Measurements from ENCODE around the gene KLK14.

Gene KLK14

GRCh38 chr19:51097796-51098195 lies 15.1 kb upstream of the KLK14 start:
- no peaks in the 10 kb centered on the region for H3K4me1 ChIP-seq (ENCODE audit: control insufficient read depth in 1 of 2, insufficient read depth in 2 of 2, low read length in 2 of 2)
- peaks cover 0 to 18% of the 10 kb centered on the region in 2 donors for H3K36me3 ChIP-seq (ENCODE audit: control insufficient read depth in 1 of 2, insufficient read depth in 2 of 2, low read length in 2 of 2)
- H3K9ac ChIP-seq (ENCODE audit: low read depth in 1 of 2, low read length in 2 of 2): no peak overlapping the region
- no peak overlapping the region for H3K27ac ChIP-seq (ENCODE audit: low read depth, low read length)
- H3K9me3 ChIP-seq (ENCODE audit: control insufficient read depth in 1 of 2, low read length in 2 of 2): no peaks in the 10 kb centered on the region
- no peaks in the 10 kb centered on the region for H3K27me3 ChIP-seq (ENCODE audit: control insufficient read depth in 1 of 2, insufficient read depth in 2 of 2, low read length in 2 of 2)
- no peak overlapping the region for H3K4me3 ChIP-seq (ENCODE audit: low read depth in 1 of 2, low read length in 2 of 2)

- Histone ChIP-seq H3K9me3 (ENCODE audit: control insufficient read depth in 1 of 2, low read length in 2 of 2) (no peaks in the 10 kb centered on the region), H3K4me3 (ENCODE audit: low read depth in 1 of 2, low read length in 2 of 2) (no peak overlapping the region), H3K9ac (ENCODE audit: low read depth in 1 of 2, low read length in 2 of 2) (no peak overlapping the region), H3K27me3 (ENCODE audit: control insufficient read depth in 1 of 2, insufficient read depth in 2 of 2, low read length in 2 of 2) (no peaks in the 10 kb centered on the region), H3K27ac (ENCODE audit: low read depth, low read length) (no peak overlapping the region), H3K36me3 (ENCODE audit: control insufficient read depth in 1 of 2, insufficient read depth in 2 of 2, low read length in 2 of 2) (peaks cover 0 to 13% of the 10 kb centered on the region in 2 donors), H3K4me1 (ENCODE audit: control insufficient read depth in 1 of 2, insufficient read depth in 2 of 2, low read length in 2 of 2) (no peaks in the 10 kb centered on the region)
Measured at GRCh38 chr19:51097166-51097738, 14.6 kb upstream of the KLK14 start.

GRCh38 chr19:51096473-51097165 lies 13.9 kb upstream of the KLK14 start:
- Histone ChIP-seq H3K27ac (ENCODE audit: low read depth, low read length) (no peak overlapping the region), H3K36me3 (ENCODE audit: control insufficient read depth in 1 of 2, insufficient read depth in 2 of 2, low read length in 2 of 2) (peaks cover 0 to 9% of the 10 kb centered on the region in 2 donors), H3K9ac (ENCODE audit: low read depth in 1 of 2, low read length in 2 of 2) (no peak overlapping the region), H3K4me3 (ENCODE audit: low read depth in 1 of 2, low read length in 2 of 2) (no peak overlapping the region), H3K4me1 (ENCODE audit: control insufficient read depth in 1 of 2, insufficient read depth in 2 of 2, low read length in 2 of 2) (no peaks in the 10 kb centered on the region), H3K9me3 (ENCODE audit: control insufficient read depth in 1 of 2, low read length in 2 of 2) (no peaks in the 10 kb centered on the region), H3K27me3 (ENCODE audit: control insufficient read depth in 1 of 2, insufficient read depth in 2 of 2, low read length in 2 of 2) (no peaks in the 10 kb centered on the region)

DNA sequence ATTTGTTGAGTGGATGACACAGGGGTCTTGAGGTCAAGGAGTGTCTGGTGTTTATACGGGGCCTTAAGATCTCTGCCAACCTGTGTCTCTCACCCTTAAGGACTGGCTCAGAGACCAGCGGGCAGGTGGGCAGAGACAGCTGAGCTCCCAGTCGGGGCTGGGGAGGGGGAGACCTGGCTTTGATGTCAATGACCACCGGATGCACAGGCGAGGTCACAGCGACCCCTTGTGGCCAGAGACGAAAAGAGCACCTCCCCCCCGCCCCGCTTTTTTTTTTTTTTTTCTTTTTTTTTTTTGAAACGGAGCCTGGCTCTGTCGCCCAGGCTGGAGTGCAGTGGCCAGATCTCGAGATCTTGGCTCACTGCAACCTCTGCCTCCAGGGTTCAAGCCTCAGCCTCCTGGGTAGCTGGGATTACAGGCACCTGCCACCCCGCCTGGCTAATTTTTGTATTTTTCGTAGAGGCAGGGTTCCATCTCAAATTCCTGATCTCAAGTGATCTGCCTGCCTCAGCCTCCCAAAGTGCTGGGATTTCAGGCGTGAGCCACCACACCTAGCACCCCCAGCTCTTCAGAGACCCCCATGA lies 12.1 kb upstream of the KLK14 start:
- no peaks in the 10 kb centered on the region for H3K4me1 ChIP-seq (ENCODE audit: control insufficient read depth in 1 of 2, insufficient read depth in 2 of 2, low read length in 2 of 2)

DNA sequence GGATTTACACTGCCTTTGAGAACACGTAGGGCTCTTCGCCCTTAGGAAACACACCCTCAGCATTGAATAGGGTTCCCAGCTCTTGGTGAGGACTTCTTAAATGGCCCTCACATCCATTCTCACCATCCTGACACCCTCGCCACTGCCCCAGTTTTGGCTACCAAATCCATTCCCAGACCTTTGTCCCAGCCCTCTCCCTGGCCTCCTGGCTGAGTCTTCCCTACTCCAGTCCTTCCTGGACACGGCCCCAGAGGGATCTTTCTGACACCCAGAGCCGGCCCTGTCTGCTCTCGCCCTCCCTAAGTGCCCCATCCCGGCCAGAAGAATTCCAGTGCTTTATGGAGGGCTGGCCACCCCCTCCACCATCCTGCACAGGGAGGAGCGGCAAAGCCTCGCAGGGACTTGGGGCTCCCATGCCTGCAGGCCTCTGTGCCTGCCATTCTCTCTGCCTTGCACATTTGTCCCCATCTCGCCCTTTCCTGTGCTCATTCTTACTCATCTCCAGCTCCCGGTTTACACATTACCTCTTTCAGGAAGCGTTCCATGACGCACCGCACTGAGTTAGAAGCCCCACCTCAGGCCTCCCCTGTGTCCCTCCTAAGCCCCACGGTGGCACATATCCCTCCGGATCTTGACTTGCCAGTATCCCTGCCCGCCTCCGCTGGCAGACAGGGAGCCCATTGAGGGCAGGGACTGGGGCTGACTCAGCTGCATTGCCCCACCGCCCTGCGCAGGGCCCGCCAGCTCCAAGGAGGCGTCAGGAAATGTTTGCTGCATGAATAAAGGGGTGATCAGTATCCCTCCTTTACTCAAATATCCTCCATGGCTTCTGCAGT lies 11.0 kb upstream of the KLK14 start:
- Histone ChIP-seq H3K27ac (ENCODE audit: low read depth, low read length) (no peak overlapping the region), H3K36me3 (ENCODE audit: control insufficient read depth in 1 of 2, insufficient read depth in 2 of 2, low read length in 2 of 2) (peaks cover 0 to 5% of the 10 kb centered on the region in 2 donors), H3K9ac (ENCODE audit: low read depth in 1 of 2, low read length in 2 of 2) (no peak overlapping the region), H3K4me3 (ENCODE audit: low read depth in 1 of 2, low read length in 2 of 2) (no peak overlapping the region), H3K4me1 (ENCODE audit: control insufficient read depth in 1 of 2, insufficient read depth in 2 of 2, low read length in 2 of 2) (no peaks in the 10 kb centered on the region), H3K9me3 (ENCODE audit: control insufficient read depth in 1 of 2, low read length in 2 of 2) (no peaks in the 10 kb centered on the region), H3K27me3 (ENCODE audit: control insufficient read depth in 1 of 2, insufficient read depth in 2 of 2, low read length in 2 of 2) (no peaks in the 10 kb centered on the region)

More for the DNA sequence above, 12.1 kb upstream of the KLK14 start:
- no peaks in the 10 kb centered on the region for H3K27me3 ChIP-seq (ENCODE audit: control insufficient read depth in 1 of 2, insufficient read depth in 2 of 2, low read length in 2 of 2)
- H3K4me3 ChIP-seq (ENCODE audit: low read depth in 1 of 2, low read length in 2 of 2): no peak overlapping the region
- H3K9ac ChIP-seq (ENCODE audit: low read depth in 1 of 2, low read length in 2 of 2): no peak overlapping the region
- H3K36me3 ChIP-seq (ENCODE audit: control insufficient read depth in 1 of 2, insufficient read depth in 2 of 2, low read length in 2 of 2): peaks cover 0 to 9% of the 10 kb centered on the region in 2 donors
- no peaks in the 10 kb centered on the region for H3K9me3 ChIP-seq (ENCODE audit: control insufficient read depth in 1 of 2, low read length in 2 of 2)
- no peak overlapping the region for H3K27ac ChIP-seq (ENCODE audit: low read depth, low read length)

GRCh38 chr19:51093101-51093500 lies 10.4 kb upstream of the KLK14 start:
- H3K36me3 ChIP-seq (ENCODE audit: control insufficient read depth in 1 of 2, insufficient read depth in 2 of 2, low read length in 2 of 2): peaks cover 0 to 5% of the 10 kb centered on the region in 2 donors
- no peak overlapping the region for H3K9ac ChIP-seq (ENCODE audit: low read depth in 1 of 2, low read length in 2 of 2)
- H3K4me3 ChIP-seq (ENCODE audit: low read depth in 1 of 2, low read length in 2 of 2): no peak overlapping the region
- no peaks in the 10 kb centered on the region for H3K4me1 ChIP-seq (ENCODE audit: control insufficient read depth in 1 of 2, insufficient read depth in 2 of 2, low read length in 2 of 2)
- no peaks in the 10 kb centered on the region for H3K9me3 ChIP-seq (ENCODE audit: control insufficient read depth in 1 of 2, low read length in 2 of 2)
- no peak overlapping the region for H3K27ac ChIP-seq (ENCODE audit: low read depth, low read length)
- H3K27me3 ChIP-seq (ENCODE audit: control insufficient read depth in 1 of 2, insufficient read depth in 2 of 2, low read length in 2 of 2): no peaks in the 10 kb centered on the region

GRCh38 chr19:51091895-51092873 lies 9.5 kb upstream of the KLK14 start:
- H3K9me3 ChIP-seq (ENCODE audit: control insufficient read depth in 1 of 2, low read length in 2 of 2): no peaks in the 10 kb centered on the region
- no peak overlapping the region for H3K9ac ChIP-seq (ENCODE audit: low read depth in 1 of 2, low read length in 2 of 2)
- no peak overlapping the region for H3K4me3 ChIP-seq (ENCODE audit: low read depth in 1 of 2, low read length in 2 of 2)
- H3K27me3 ChIP-seq (ENCODE audit: control insufficient read depth in 1 of 2, insufficient read depth in 2 of 2, low read length in 2 of 2): no peaks in the 10 kb centered on the region
- no peaks in the 10 kb centered on the region for H3K4me1 ChIP-seq (ENCODE audit: control insufficient read depth in 1 of 2, insufficient read depth in 2 of 2, low read length in 2 of 2)
- H3K36me3 ChIP-seq (ENCODE audit: control insufficient read depth in 1 of 2, insufficient read depth in 2 of 2, low read length in 2 of 2): no peaks in the 10 kb centered on the region
- no peak overlapping the region for H3K27ac ChIP-seq (ENCODE audit: low read depth, low read length)

DNA sequence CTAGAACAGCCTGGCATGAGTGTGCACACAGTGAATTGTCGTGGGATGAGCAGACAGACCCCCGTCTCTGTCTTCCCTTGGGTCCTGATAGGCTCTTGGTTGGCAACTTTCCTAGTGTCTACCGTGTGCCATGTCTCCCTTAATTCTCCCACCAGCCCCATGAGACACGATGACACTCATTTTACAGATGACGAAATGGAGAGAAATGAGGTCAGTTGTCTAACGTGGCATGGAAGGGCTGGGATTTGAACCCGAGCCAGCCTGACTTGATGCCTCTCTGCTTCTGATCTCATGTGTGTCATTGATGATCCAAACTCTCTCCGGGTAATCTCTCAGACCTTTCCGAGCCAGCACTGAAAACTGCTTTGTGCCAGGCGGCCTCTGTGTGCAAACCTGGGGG lies 8.4 kb upstream of the KLK14 start:
- Histone ChIP-seq H3K4me3 (ENCODE audit: low read depth in 1 of 2, low read length in 2 of 2) (no peak overlapping the region), H3K4me1 (ENCODE audit: control insufficient read depth in 1 of 2, insufficient read depth in 2 of 2, low read length in 2 of 2) (no peaks in the 10 kb centered on the region), H3K27me3 (ENCODE audit: control insufficient read depth in 1 of 2, insufficient read depth in 2 of 2, low read length in 2 of 2) (no peaks in the 10 kb centered on the region), H3K9me3 (ENCODE audit: control insufficient read depth in 1 of 2, low read length in 2 of 2) (no peaks in the 10 kb centered on the region), H3K36me3 (ENCODE audit: control insufficient read depth in 1 of 2, insufficient read depth in 2 of 2, low read length in 2 of 2) (no peaks in the 10 kb centered on the region), H3K9ac (ENCODE audit: low read depth in 1 of 2, low read length in 2 of 2) (no peak overlapping the region), H3K27ac (ENCODE audit: low read depth, low read length) (no peak overlapping the region)

DNA sequence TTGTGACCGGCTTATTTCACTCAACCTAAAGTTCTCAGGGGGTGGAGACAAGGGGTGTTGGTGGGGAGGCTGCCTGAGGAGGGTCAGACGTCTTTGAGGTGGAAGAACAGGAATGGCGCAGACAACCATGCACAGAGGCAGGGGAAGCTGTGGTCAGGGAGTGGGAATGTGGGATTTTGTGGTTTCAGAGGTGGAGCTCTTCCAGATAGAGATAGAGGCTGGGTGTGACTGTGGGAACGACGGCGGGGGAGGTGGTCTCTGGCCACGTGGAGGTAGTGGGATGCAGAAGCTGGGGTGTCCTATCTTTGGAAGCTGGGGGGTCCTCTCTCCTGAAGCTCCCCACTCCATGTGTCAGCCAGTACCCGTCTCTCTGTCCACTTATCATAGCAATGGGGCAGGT lies 7.8 kb upstream of the KLK14 start:
- H3K4me3 ChIP-seq (ENCODE audit: low read depth in 1 of 2, low read length in 2 of 2): no peak overlapping the region
- H3K27me3 ChIP-seq (ENCODE audit: control insufficient read depth in 1 of 2, insufficient read depth in 2 of 2, low read length in 2 of 2): no peaks in the 10 kb centered on the region
- H3K27ac ChIP-seq (ENCODE audit: low read depth, low read length): no peak overlapping the region
- no peak overlapping the region for H3K9ac ChIP-seq (ENCODE audit: low read depth in 1 of 2, low read length in 2 of 2)
- H3K9me3 ChIP-seq (ENCODE audit: control insufficient read depth in 1 of 2, low read length in 2 of 2): no peaks in the 10 kb centered on the region
- no peaks in the 10 kb centered on the region for H3K4me1 ChIP-seq (ENCODE audit: control insufficient read depth in 1 of 2, insufficient read depth in 2 of 2, low read length in 2 of 2)
- H3K36me3 ChIP-seq (ENCODE audit: control insufficient read depth in 1 of 2, insufficient read depth in 2 of 2, low read length in 2 of 2): no peaks in the 10 kb centered on the region

All from duodenal mucosa (tissue), 2 donors.